Mucosa of descending colon (tissue), 3 donors: ENCODE data around the gene BABAM1. TPM values are rescaled to one million over a fixed set of nuclear protein-coding genes. Genes with fewer than 3 reads are reported as not detected.
A peak's percentile ranks its signal among the peaks of the same experiment; 100 is the strongest.

Experiments
- ATAC-seq: fragments of 200-7000 bp; cut with Tn5 transposase; one replicate; pipeline ENCODE4 v1.9.1; 2020; ENCODE audit warnings: mild to moderate bottlenecking, moderate library complexity
- DNase-seq, 3 donors: peaks; one replicate each; pipeline ENCODE4 v3.0.0-alpha.2; 2020
- H3K36me3 ChIP-seq: fragments of 200-600 bp; one replicate; pipeline ENCODE4 v1.8.0; 2021; ENCODE audit warnings: low read depth, mild to moderate bottlenecking
- H3K4me1 ChIP-seq: fragments of 200-600 bp; one replicate; pipeline ENCODE4 v1.8.0; 2021; ENCODE audit warnings: low read depth, mild to moderate bottlenecking
- H3K4me3 ChIP-seq: fragments of 200-600 bp; one replicate; pipeline ENCODE4 v1.8.0; 2021; ENCODE audit warnings: mild to moderate bottlenecking
- H3K9me3 ChIP-seq: fragments of 200-600 bp; one replicate; pipeline ENCODE4 v1.8.0; 2021; ENCODE audit warnings: mild to moderate bottlenecking
- intact Hi-C, 2 donors: fragments of 100-400 bp; cut with DNase I in 1 of 2; cut with micrococcal nuclease in 1 of 2; formaldehyde crosslinking; loops; one replicate each; pipeline versions ENCODE4 v1.11.0 to v1.11.1; 2022; cut with DNase I, micrococcal nuclease
- total RNA-seq, 3 donors: library from RNA; stranded (reverse); fragmentation: NEBNext Ultra II Directional in 2 of 3; extraction: Animal tissue kit (Norgen Biotek cat#: 25700) in 2 of 3; gene quantifications; one replicate each; pipeline versions ENCODE4 v1.2.1 to v1.2.4, GENCODE V29; 2021 to 2023
- TF ChIP-seq, protein P1 (sequence below): fragments of 200-600 bp; IDR thresholded peaks from one replicate; pipeline ENCODE4 v1.8.0; 2022; ENCODE audit warnings: antibody characterized with exemption, mild to moderate bottlenecking
- donor health status: DM: no; HTN: no; CAD: no; lungs with moderate emphysema.
- donor health status: DM: no; HTN: no; CAD: no.
- donor health status: DM: no; HTN: yes; CAD: no.

BABAM1 gene
- total RNA-seq, 3 donors from 2014 or later = 64.6 to 80.3 (median 76.2) TPM

DNA sequence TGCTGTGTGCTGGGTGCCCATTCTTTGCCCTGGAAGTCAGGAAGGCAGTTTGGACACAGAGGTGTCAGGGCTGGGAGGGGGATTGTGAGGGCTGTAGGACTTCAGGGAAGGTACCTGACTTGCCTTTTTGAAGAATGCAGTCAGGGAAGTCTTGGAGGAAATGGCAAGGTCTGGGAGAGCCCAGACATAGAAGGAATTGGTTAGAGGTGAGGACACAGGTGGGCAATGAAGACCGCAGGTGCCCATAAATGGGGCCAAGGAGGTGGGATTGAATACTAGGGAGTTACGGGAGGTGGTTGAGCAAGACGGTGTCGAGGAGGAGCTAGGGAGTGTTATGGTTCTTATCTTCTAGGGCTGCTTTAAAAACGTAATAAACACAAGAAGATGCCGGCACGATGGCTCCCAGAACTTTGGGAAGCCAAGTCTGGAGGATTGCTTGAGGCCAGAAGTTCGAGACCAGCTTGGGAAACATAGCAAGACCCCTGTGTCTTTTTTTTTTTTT is 40.7 kb downstream of the BABAM1 start:
- no peak overlapping the region for H3K4me3 ChIP-seq
- intact Hi-C loops = no loop called here
- TF ChIP-seq, protein P1, sequence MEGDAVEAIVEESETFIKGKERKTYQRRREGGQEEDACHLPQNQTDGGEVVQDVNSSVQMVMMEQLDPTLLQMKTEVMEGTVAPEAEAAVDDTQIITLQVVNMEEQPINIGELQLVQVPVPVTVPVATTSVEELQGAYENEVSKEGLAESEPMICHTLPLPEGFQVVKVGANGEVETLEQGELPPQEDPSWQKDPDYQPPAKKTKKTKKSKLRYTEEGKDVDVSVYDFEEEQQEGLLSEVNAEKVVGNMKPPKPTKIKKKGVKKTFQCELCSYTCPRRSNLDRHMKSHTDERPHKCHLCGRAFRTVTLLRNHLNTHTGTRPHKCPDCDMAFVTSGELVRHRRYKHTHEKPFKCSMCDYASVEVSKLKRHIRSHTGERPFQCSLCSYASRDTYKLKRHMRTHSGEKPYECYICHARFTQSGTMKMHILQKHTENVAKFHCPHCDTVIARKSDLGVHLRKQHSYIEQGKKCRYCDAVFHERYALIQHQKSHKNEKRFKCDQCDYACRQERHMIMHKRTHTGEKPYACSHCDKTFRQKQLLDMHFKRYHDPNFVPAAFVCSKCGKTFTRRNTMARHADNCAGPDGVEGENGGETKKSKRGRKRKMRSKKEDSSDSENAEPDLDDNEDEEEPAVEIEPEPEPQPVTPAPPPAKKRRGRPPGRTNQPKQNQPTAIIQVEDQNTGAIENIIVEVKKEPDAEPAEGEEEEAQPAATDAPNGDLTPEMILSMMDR = no peak
- peaks cover 37% of the 10 kb centered on the region for H3K4me1 ChIP-seq
- H3K9me3 ChIP-seq = no peaks in the 10 kb centered on the region
- H3K36me3 ChIP-seq = no peaks in the 10 kb centered on the region
- no peak for DNase-seq
- ATAC-seq = no peak

DNA sequence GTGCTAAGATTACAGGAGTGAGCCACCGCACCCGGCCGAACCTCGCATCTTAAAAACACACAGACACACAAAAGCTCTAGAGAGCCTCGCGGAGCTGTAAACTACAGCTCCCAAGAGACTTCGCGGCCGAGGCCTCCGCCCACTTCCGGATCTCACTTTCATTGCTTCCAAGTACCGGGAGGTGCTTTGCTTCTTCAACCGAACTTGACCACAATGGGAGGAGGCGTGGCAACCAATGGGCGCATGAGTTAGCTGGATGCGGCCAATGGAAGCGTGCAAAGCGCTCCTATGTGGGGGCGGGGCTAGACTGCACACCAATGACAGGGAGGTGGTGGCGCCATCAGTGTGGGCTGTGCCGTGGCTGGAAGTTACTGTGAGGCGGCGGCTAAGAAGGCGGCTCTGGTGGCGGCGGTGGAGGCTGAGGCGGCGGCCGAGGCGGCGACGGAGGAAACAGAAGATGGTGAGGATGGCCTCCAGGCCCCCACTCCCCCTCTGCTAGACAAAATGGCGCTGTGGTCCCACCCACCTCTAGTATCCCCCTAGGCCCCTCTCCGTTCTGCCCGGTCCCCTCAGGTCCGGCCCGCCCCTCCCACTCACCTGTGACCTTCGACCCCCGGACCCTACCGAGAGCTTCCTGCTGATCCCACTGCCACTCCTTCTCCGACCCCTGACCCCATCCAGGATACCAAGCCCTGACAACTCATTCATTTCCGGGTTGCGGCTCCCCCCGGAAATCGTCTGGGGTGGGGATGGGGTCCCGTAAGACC is 42.1 kb downstream of the BABAM1 start, which contains the start of gene DDA1:
DDA1 (plus strand) TSS at position 366 of the 767 bp plus-strand sequence; CDS start at position 458, 92 bp downstream.
- intact Hi-C loops = no loop called here
- Histone ChIP-seq H3K9me3 (no peaks in the 10 kb centered on the region), H3K4me1 (peaks cover 37% of the 10 kb centered on the region), H3K36me3 (no peaks in the 10 kb centered on the region), H3K4me3 (peak within 1 kb of the TSS; percentile 54)
- ATAC-seq = peak; percentile 82
- peak; percentile 97 to 99 (median 99) for DNase-seq
- TF ChIP-seq, protein P1 = no peak

DNA sequence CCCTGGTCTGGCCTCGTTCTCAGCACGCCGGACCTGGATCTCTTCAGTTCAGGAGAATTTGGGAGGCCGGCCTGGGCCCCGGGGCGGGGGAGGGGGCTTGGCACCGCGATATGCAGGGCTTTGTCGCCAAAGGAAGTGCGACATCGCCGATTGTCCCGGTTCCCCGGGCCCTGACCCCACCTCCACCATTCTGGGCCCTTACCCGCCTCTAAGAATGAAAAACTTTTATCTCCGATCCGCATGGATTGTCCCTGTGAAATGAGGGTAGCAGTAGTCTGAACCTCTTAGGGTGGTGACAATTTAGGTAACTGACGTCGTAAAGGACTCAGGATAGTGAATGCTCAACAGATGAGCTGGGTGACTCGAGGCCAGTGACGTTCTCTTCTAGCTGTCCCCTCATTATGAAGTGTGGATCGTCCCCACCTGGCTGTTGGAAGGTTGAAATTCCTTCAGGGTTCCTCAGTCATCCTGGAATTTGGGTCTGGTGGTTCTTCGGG is 42.8 kb downstream of the BABAM1 start:
- H3K4me1 ChIP-seq = peaks cover 31% of the 10 kb centered on the region
- no peaks in the 10 kb centered on the region for H3K36me3 ChIP-seq
- ATAC-seq = no peak
- peak overlapping the region; percentile 54 for H3K4me3 ChIP-seq
- H3K9me3 ChIP-seq = no peaks in the 10 kb centered on the region
- no peak for DNase-seq
- intact Hi-C loops = no loop called here
- TF ChIP-seq, protein P1 = no peak

DNA sequence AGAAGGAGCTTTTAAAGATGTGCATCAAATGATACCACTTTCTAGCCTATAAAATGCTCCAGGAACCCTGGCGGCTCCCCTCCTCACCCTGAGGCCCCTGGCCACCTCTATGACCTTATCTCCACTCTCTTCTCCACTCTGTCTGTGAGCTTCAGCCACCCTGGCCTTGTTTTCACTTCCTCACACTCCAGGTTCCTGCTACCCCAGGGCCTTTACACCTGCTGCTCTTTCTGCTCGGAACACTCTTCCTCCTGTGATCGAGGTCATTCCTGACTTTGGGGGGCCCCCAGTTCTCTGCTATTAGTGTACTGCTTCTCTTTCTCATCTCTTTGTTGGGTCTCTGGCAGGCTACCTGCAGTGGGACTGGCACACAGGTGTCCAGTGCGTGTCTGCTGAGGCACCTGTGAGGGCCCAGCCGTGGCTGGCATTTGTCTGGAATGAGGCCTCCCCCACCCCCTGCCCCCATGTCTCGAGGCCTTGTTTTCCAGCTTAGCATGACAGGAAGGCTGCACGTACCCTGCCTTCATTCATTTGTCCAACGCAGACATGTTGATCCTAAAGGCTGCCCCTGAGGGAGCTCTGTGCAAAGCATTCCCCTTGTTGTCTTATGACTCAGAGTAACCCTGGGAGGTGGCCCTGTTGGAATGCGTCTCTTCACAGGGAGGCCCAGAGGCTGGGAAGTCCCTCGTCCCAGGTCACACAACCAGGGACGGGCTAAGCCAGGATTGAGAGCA is 44.4 kb downstream of the BABAM1 start:
- no peaks in the 10 kb centered on the region for H3K9me3 ChIP-seq
- H3K36me3 ChIP-seq = no peaks in the 10 kb centered on the region
- H3K4me3 ChIP-seq = no peak overlapping the region
- TF ChIP-seq, protein P1 = no peak
- ATAC-seq (no peak), DNase-seq (no peak)
- peaks cover 22% of the 10 kb centered on the region for H3K4me1 ChIP-seq
- intact Hi-C loops = no loop called here

DNA sequence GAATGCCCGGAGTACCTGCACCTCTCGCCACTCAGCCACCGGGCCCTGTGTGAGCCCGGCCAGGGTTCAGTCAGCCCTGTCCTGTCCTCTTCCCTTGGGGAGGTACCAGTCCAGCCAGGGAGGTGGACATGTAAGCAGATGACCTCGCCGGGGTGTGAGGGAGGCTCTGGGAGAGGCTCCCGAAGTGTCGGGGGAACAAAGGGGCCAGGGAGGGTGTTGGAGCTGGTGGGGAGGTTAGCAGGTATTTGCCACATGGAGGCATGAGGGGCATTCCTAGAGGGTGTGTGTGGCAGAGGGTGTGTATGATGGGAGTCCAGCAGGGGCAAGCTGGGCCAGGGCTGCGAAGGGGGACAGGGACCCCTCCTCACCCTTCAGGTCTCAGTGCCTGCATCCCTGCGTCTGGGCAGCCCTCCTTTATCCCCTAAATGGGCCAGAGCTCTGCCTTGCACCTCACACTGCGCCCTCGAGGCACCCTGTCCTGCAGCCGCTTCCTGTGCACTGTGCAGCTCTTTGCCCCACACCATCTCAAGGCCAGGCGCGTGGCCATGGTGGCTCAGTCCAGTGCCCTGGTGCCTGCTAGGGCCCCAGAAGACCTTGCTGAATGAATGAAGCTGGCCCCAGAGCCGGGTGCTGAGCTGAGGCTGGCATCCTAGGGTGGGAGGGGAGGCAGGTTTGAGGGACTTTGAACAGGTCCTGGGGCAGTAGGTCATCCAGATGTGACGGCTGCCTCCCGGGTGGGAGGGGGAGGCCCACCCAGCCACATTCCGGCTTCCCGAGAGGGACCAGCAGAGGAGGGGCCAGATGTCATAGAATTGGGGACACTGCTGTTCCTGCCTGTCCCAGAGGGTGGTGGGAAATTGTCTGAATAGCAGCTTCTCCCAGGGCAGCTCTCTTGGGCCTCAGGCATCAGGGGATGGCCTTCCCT is 45.2 kb downstream of the BABAM1 start:
- Histone ChIP-seq H3K4me3 (no peak overlapping the region), H3K4me1 (peaks cover 14% of the 10 kb centered on the region), H3K9me3 (no peaks in the 10 kb centered on the region), H3K36me3 (peaks cover under 1% of the 10 kb centered on the region)
- intact Hi-C loops = no loop called here
- TF ChIP-seq, protein P1 = no peak
- no peak for ATAC-seq
- no peak for DNase-seq
